ENCODE results near the gene DCHS2. TPM values are rescaled to one million over a fixed set of nuclear protein-coding genes. Genes with fewer than 3 reads are reported as not detected.

The DCHS2 gene
- total and polyA plus RNA-seq, 2 experiments from 2014 or later, result 0.21 to 7.6 TPM

- TF ChIP-seq ZNF462 (CRISPR knock-in tag; IDR thresholded peaks at IDR 0.05), result no peak
Measured at GRCh38 chr4:154439224-154439623, 52.4 kb downstream of the DCHS2 start (continued).

- Mint-ChIP-seq H3K36me3 (ENCODE audit: low read depth) (no peaks in the 10 kb centered on the region), H3K9me3 (no peaks in the 10 kb centered on the region), H3K27me3 (ENCODE audit: insufficient read depth, low read depth, poor library complexity) (no peaks in the 10 kb centered on the region), H3K27ac (no peak overlapping the region), H3K4me1 (no peaks in the 10 kb centered on the region), H3K4me3 (no peak overlapping the region)
- Histone ChIP-seq H3K27ac (ENCODE audit: low read depth) (no peak overlapping the region), H3K4me1 (ENCODE audit: insufficient read depth) (no peaks in the 10 kb centered on the region), H3K4me3 (no peak overlapping the region), H3K4me2 (no peak overlapping the region), H3K36me3 (ENCODE audit: insufficient read depth) (no peaks in the 10 kb centered on the region), H3K9me2 (ENCODE audit: insufficient read depth) (no peaks in the 10 kb centered on the region), H3F3A (replicated peaks; ENCODE audit: low read depth) (no peaks in the 10 kb centered on the region), H4K20me1 (replicated peaks; ENCODE audit: insufficient read depth) (no peaks in the 10 kb centered on the region), H3K79me2 (replicated peaks; ENCODE audit: insufficient read depth) (no peaks in the 10 kb centered on the region), H3K27me3 (ENCODE audit: insufficient read depth) (no peaks in the 10 kb centered on the region), H2AFZ (no peak overlapping the region)
- DNase-seq (ENCODE audit: low spot score), result no peak
- no peak for ATAC-seq
- TF ChIP-seq ZNF331 (CRISPR knock-in tag; IDR thresholded peaks at IDR 0.05; ENCODE audit: low read depth), result no peak
- TF ChIP-seq EZH2 (IDR thresholded peaks at IDR 0.05; ENCODE audit: low read depth, unreplicated experiment), result no peak
- TF ChIP-seq JUNB (IDR thresholded peaks at IDR 0.05; ENCODE audit: unreplicated experiment), result no peak
- no peak for TF ChIP-seq NANOG (IDR thresholded peaks at IDR 0.05; ENCODE audit: borderline replicate concordance)
- TF ChIP-seq CREB1 (CRISPR knock-in tag; IDR thresholded peaks at IDR 0.05; ENCODE audit: low read depth), result no peak
- no peak for TF ChIP-seq POLR2AphosphoS5 (IDR thresholded peaks at IDR 0.05; ENCODE audit: low read depth)
- TF ChIP-seq ETS1 (IDR thresholded peaks at IDR 0.05), result no peak
- no peak for TF ChIP-seq REST (IDR thresholded peaks at IDR 0.05; ENCODE audit: unreplicated experiment)
- TF ChIP-seq CTCF (conservative IDR thresholded peaks at IDR 0.05; ENCODE audit: low read depth in 2 of 2), result no peak
Measured at GRCh38 chr4:154435895-154436294, 55.7 kb downstream of the DCHS2 start.

Data from GM23338 (cell line).